Small intestine (tissue), 7 donors: ENCODE measurements around the gene RNF11. TPM values are rescaled to one million over a fixed set of nuclear protein-coding genes. Genes with fewer than 3 reads are reported as not detected.

Source experiments
- DNase-seq, 2 donors: peaks; one replicate each; pipeline versions ENCODE4 v3.0.0 to v3.0.0-alpha.2; 2013
- FAIRE-seq: peaks from 2 replicates; lab custom pipeline; 2012; peaks lifted over from hg19 to GRCh38; lab: Jason Lieb, UNC
- H3K27ac ChIP-seq, 3 donors: one replicate each; pipeline ENCODE4 v1.5.1; 2013; ENCODE audit warnings: low read length in 2 of 3, mild to moderate bottlenecking in 2 of 3, control low read depth in 1 of 3, inconsistent platforms in 1 of 3, low read depth in 1 of 3, moderate library complexity in 1 of 3
- H3K27me3 ChIP-seq, 3 donors: one replicate each; pipeline ENCODE4 v1.6.1; 2013; ENCODE audit warnings: low read length in 3 of 3, inconsistent platforms in 1 of 3; ENCODE audit not compliant: control insufficient read depth in 3 of 3, insufficient read depth in 3 of 3
- H3K36me3 ChIP-seq, 3 donors: one replicate each; pipeline ENCODE4 v1.6.1; 2013; ENCODE audit warnings: low read length in 3 of 3, inconsistent platforms in 1 of 3, low read depth in 1 of 3, mild to moderate bottlenecking in 1 of 3, moderate library complexity in 1 of 3; ENCODE audit not compliant: control insufficient read depth in 3 of 3, insufficient read depth in 2 of 3
- H3K4me1 ChIP-seq, 3 donors: one replicate each; pipeline ENCODE4 v1.6.1; 2013; ENCODE audit warnings: low read length in 2 of 3, inconsistent platforms in 1 of 3, low read depth in 1 of 3, mild to moderate bottlenecking in 1 of 3, moderate library complexity in 1 of 3; ENCODE audit not compliant: control insufficient read depth in 3 of 3, insufficient read depth in 2 of 3
- H3K4me3 ChIP-seq, 3 donors: one replicate each; pipeline ENCODE4 v1.5.1; 2013; ENCODE audit warnings: low read length in 3 of 3, control low read depth in 1 of 3, inconsistent platforms in 1 of 3, low read depth in 1 of 3, mild to moderate bottlenecking in 1 of 3, moderate library complexity in 1 of 3
- H3K9me3 ChIP-seq, 2 donors: one replicate each; pipeline ENCODE4 v1.6.1; 2013; ENCODE audit warnings: low read depth in 1 of 2, low read length in 1 of 2; ENCODE audit not compliant: control insufficient read depth in 2 of 2, insufficient read depth in 1 of 2
- WGBS, 3 donors: extraction: QIAGEN DNeasy Blood & Tissue Kit; methylation state at CpG; one replicate each; pipeline ENCODE4 v1.1.7; 2013; 5-methylcytosine and 5-hydroxymethylcytosine counted together
- polyA plus RNA-seq, 4 donors: library from polyadenylated mRNA; stranded (reverse) in 3 of 4; unstranded in 1 of 4; fragments of 200-250 nt in 3 of 4; fragments of 120-200 nt in 1 of 4; gene quantifications; one replicate each; pipeline versions ENCODE4 v1.2.1 to v1.2.3, GENCODE V29; 2013
- donor health status: healthy with polysubstance abuse.
- donor health status: control.
- donor health status: control.
- donor health status: Bipolar disorder and iron deficiency.
- donor health status: healthy.

The RNF11 gene
- polyA plus RNA-seq, 4 donors: 41.9 to 88.6 (median 76.7) TPM

- H3K36me3 ChIP-seq: peaks cover 0 to 26% (median 0%) of the 10 kb centered on the region in 3 donors
- H3K9me3 ChIP-seq: no peaks in the 10 kb centered on the region
- no peaks in the 10 kb centered on the region for H3K27me3 ChIP-seq
- 64 to 90% (median 76%) methylated on average over 15 of the region's 15 CpGs for WGBS, 3 donors
- H3K27ac ChIP-seq: no peak overlapping the region
- no peak for DNase-seq
- peaks cover 0 to 34% (median 7%) of the 10 kb centered on the region in 3 donors for H3K4me1 ChIP-seq
- no peak for FAIRE-seq
- H3K4me3 ChIP-seq: no peak overlapping the region
Observed at GRCh38 chr1:51310871-51311613, 75.0 kb downstream of the RNF11 start.

DNA sequence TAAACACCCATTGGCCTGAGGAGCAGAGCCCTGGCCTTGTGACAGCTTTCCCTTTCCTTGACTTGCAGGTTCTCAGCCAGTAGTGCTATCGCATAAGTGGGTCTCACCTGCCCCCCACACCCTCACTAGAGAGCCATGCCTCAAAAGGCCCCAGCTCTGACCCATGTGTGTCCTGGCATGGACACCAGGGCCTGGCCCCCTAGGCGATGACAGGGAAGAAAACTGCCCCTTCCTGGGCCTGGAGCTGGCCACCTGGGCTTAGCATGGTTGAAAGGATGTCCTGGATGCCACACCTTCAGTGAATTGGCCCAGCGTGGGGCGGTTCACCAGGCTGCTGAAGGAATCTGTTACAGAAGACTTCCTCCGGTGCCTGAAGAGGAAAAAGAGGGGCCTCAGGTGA lies 75.8 kb downstream of the RNF11 start:
- no peak for FAIRE-seq

GRCh38 chr1:51312718-51313117 lies 76.6 kb downstream of the RNF11 start:
- Histone ChIP-seq H3K4me3 (no peak overlapping the region), H3K36me3 (peaks cover 0 to 26% (median 0%) of the 10 kb centered on the region in 3 donors), H3K27ac (no peak overlapping the region), H3K4me1 (peaks cover 0 to 44% (median 7%) of the 10 kb centered on the region in 3 donors), H3K27me3 (no peaks in the 10 kb centered on the region), H3K9me3 (no peaks in the 10 kb centered on the region)
- WGBS, 3 donors: 74 to 82% (median 76%) methylated on average over 4 of the region's 4 CpGs
- no peak for DNase-seq
- no peak for FAIRE-seq

More for the DNA sequence above, 75.8 kb downstream of the RNF11 start:
- Histone ChIP-seq H3K4me3 (no peak overlapping the region), H3K4me1 (peaks cover 0 to 40% (median 7%) of the 10 kb centered on the region in 3 donors), H3K9me3 (no peaks in the 10 kb centered on the region), H3K27ac (no peak overlapping the region), H3K36me3 (peaks cover 0 to 26% (median 0%) of the 10 kb centered on the region in 3 donors), H3K27me3 (no peaks in the 10 kb centered on the region)
- no peak for DNase-seq
- 85 to 93% (median 93%) methylated on average over 5 of the region's 5 CpGs for WGBS, 3 donors

GRCh38 chr1:51313268-51313852 lies 77.3 kb downstream of the RNF11 start:
- H3K9me3 ChIP-seq: no peaks in the 10 kb centered on the region
- 90 to 92% (median 92%) methylated on average over 5 of the region's 5 CpGs for WGBS, 3 donors
- H3K27ac ChIP-seq: peak overlapping the region in 1 of 3 donors; percentile 71
- H3K36me3 ChIP-seq: peaks cover 0 to 33% (median 0%) of the 10 kb centered on the region in 3 donors
- DNase-seq (no peak), FAIRE-seq (no peak)
- H3K4me1 ChIP-seq: peaks cover 0 to 44% (median 7%) of the 10 kb centered on the region in 3 donors
- no peaks in the 10 kb centered on the region for H3K27me3 ChIP-seq
- no peak overlapping the region for H3K4me3 ChIP-seq

DNA sequence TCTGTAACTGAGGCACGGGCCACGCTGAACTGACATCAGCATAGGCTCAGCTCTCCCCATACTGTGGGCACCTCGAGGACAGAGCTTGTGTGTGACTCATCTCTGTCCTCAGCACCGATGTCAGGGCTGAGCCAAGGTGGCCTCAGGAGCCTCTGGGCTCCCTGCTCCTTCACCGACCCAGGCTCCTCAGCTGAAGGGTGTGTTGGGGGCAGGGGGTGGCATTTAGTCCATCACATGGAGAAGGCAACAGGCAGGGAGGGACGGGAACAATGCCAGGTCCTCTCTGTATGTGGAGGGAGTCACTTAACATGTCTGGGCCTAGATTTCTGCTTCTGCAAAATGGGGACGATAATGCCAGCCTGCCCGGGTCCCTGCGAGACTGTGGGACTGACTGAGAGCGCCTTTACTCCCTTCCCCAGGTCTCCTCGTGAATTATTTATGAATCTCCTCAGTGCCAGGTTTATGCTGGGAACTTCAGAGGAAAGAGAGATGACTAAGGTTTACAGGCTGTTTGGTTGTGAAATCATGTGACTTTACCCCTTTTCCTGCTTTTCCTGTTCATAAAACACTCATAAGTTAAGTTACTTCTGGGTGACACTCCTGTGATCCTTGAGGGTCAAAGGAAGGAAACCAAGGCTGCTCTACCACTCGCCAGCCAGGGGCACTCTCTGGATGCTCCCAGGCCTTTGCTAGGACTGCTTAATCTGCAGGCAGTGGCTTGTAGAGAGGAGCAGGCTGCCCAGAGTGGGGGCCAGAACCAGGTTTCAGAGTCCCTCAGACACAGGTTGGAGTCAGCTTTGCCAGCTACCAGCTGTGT lies 78.1 kb downstream of the RNF11 start:
- H3K36me3 ChIP-seq: peaks cover 0 to 29% (median 0%) of the 10 kb centered on the region in 3 donors
- H3K9me3 ChIP-seq: no peaks in the 10 kb centered on the region
- H3K4me3 ChIP-seq: no peak overlapping the region
- peak overlapping the region in 2 of 3 donors; percentile 63 to 71 for H3K27ac ChIP-seq
- DNase-seq (peak; percentile 59 to 89), FAIRE-seq (no peak)
- 24 to 54% (median 29%) methylated on average over 12 of the region's 12 CpGs for WGBS, 3 donors
- peaks cover 0 to 44% (median 7%) of the 10 kb centered on the region in 3 donors for H3K4me1 ChIP-seq
- H3K27me3 ChIP-seq: no peaks in the 10 kb centered on the region

- WGBS, 3 donors: 15 to 54% (median 40%) methylated on average over 3 of the region's 3 CpGs
- peak in 1 of 2 donors; percentile 30 for DNase-seq
- H3K27ac ChIP-seq: peak overlapping the region in 1 of 3 donors; percentile 71
- H3K36me3 ChIP-seq: peaks cover 0 to 29% (median 0%) of the 10 kb centered on the region in 3 donors
- H3K9me3 ChIP-seq: no peaks in the 10 kb centered on the region
- peaks cover 0 to 44% (median 7%) of the 10 kb centered on the region in 3 donors for H3K4me1 ChIP-seq
- no peak overlapping the region for H3K4me3 ChIP-seq
- no peaks in the 10 kb centered on the region for H3K27me3 ChIP-seq
- no peak for FAIRE-seq
Observed at GRCh38 chr1:51314974-51315373, 78.9 kb downstream of the RNF11 start.

DNA sequence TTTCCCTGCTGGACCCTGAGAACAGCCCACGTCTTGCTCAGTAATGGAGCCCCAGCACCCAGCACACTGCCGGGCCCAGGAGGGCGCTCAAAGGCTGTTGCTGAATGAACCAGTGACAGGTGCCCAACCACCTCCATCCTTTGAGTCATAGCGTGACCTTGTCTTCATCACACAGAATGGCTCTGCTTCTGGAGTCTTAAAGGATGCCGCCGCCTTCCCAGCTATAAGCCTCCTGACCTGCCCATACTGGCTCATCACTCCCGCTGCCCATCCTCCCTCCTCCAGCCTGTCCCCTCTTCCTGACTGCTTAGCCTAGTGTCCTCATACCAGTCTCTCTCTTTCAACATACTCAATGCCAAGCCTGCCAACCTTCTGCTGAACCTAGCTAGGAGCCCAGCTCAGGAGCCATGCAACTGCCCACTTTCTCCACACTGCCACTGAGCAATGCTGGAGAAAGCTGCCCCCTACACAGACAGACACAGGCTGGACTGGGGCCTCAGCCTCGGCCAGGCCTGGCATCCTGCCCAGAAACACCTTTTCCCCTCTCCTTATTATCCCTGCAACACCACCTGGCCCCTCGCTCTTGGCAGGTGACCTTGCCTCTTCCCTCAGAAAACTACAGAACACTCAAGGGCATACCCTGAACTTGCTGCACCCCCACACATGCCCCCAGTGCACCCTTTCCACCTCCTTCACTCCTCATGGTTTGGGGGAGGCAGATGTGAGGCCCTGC lies 80.2 kb downstream of the RNF11 start:
- H3K27me3 ChIP-seq: no peaks in the 10 kb centered on the region
- no peak overlapping the region for H3K4me3 ChIP-seq
- 83 to 85% (median 84%) methylated on average over 9 of the region's 9 CpGs for WGBS, 3 donors
- H3K4me1 ChIP-seq: peaks cover 0 to 45% (median 7%) of the 10 kb centered on the region in 3 donors
- H3K27ac ChIP-seq: no peak overlapping the region
- DNase-seq (peak in 1 of 2 donors; percentile 45), FAIRE-seq (no peak)
- H3K9me3 ChIP-seq: no peaks in the 10 kb centered on the region
- peaks cover 0 to 26% (median 0%) of the 10 kb centered on the region in 3 donors for H3K36me3 ChIP-seq
